Trophoblast cell (in vitro differentiated cells and primary cell): Measurements from ENCODE around the gene SARNP.
"Not testable (repeated sequence)": the region's sequence is repeated elsewhere in the genome, so short reads cannot be mapped to it uniquely, and the experiment has no call there.

Source experiments
- DNase-seq, 2 donors: peaks; one replicate each; pipeline ENCODE4 v3.0.0-alpha.2; 2016
- H2AFZ ChIP-seq: 2 replicates; pipeline ENCODE4 v1.6.1; 2013; ENCODE audit warnings: low read length, moderate library complexity, mild to moderate bottlenecking; ENCODE audit not compliant: insufficient read depth, poor library complexity
- H2AK5ac ChIP-seq: 2 replicates; pipeline ENCODE4 v1.6.1; 2013; ENCODE audit warnings: mild to moderate bottlenecking, low read length
- H2BK120ac ChIP-seq: 2 replicates; pipeline ENCODE4 v1.6.1; 2013; ENCODE audit warnings: low read length, mild to moderate bottlenecking, moderate library complexity; ENCODE audit not compliant: insufficient read depth, poor library complexity
- H2BK12ac ChIP-seq: 2 replicates; pipeline ENCODE4 v1.6.1; 2013; ENCODE audit warnings: mild to moderate bottlenecking, low read length, moderate library complexity
- H2BK5ac ChIP-seq: 2 replicates; pipeline ENCODE4 v1.6.1; 2013; ENCODE audit warnings: low read length, low read depth, moderate library complexity, mild to moderate bottlenecking; ENCODE audit not compliant: poor library complexity
- H3K14ac ChIP-seq: 2 replicates; pipeline ENCODE4 v1.6.1; 2013; ENCODE audit warnings: mild to moderate bottlenecking, low read length
- H3K18ac ChIP-seq: 2 replicates; pipeline ENCODE4 v1.6.1; 2013; ENCODE audit warnings: mild to moderate bottlenecking, low read length
- H3K23ac ChIP-seq: 2 replicates; pipeline ENCODE4 v1.6.1; 2013; ENCODE audit warnings: low read length
- H3K27ac ChIP-seq: 2 replicates; pipeline ENCODE4 v1.5.1; 2013; ENCODE audit warnings: low read depth, mild to moderate bottlenecking, inconsistent platforms, low read length, moderate library complexity
- H3K27me3 ChIP-seq: 2 replicates; pipeline ENCODE4 v1.6.1; 2013; ENCODE audit warnings: inconsistent platforms, mild to moderate bottlenecking, low read length, moderate library complexity; ENCODE audit not compliant: insufficient read depth
- H3K36me3 ChIP-seq, 2 experiments: 1 replicate in 1 of 2; 2 replicates in 1 of 2; pipeline ENCODE4 v1.6.1; 2013; ENCODE audit warnings: low read length in 2 of 2, mild to moderate bottlenecking in 2 of 2, moderate library complexity in 1 of 2; ENCODE audit not compliant: insufficient read depth in 2 of 2, control insufficient read depth in 1 of 2
- H3K4ac ChIP-seq: 2 replicates; pipeline ENCODE4 v1.6.1; 2013; ENCODE audit warnings: low read depth, mild to moderate bottlenecking, low read length, moderate library complexity
- H3K4me1 ChIP-seq, 2 experiments: 1 replicate in 1 of 2; 2 replicates in 1 of 2; pipeline ENCODE4 v1.6.1; 2013; ENCODE audit warnings: low read length in 2 of 2, mild to moderate bottlenecking in 2 of 2, moderate library complexity in 1 of 2; ENCODE audit not compliant: insufficient read depth in 2 of 2, control insufficient read depth in 1 of 2
- H3K4me2 ChIP-seq: 2 replicates; pipeline ENCODE4 v1.6.1; 2013; ENCODE audit warnings: inconsistent platforms, mild to moderate bottlenecking, low read length, moderate library complexity
- H3K4me3 ChIP-seq: 2 replicates; pipeline ENCODE4 v1.5.1; 2013; ENCODE audit warnings: mild to moderate bottlenecking, low read depth, low read length, inconsistent platforms
- H3K79me1 ChIP-seq: one replicate; pipeline ENCODE4 v1.6.1; 2013; ENCODE audit warnings: low read length
- H3K79me2 ChIP-seq: 2 replicates; pipeline ENCODE4 v1.6.1; 2013; ENCODE audit warnings: low read length, mild to moderate bottlenecking; ENCODE audit not compliant: control insufficient read depth, insufficient read depth, poor library complexity
- H3K9ac ChIP-seq: 2 replicates; pipeline ENCODE4 v1.6.1; 2013; ENCODE audit warnings: mild to moderate bottlenecking, low read length
- H3K9me3 ChIP-seq: 2 replicates; pipeline ENCODE4 v1.6.1; 2013; ENCODE audit warnings: low read depth, mild to moderate bottlenecking, control low read depth, inconsistent platforms, low read length; ENCODE audit not compliant: insufficient read depth
- H4K12ac ChIP-seq: 2 replicates; pipeline ENCODE4 v1.6.1; 2013; ENCODE audit warnings: low read depth, mild to moderate bottlenecking, low read length, moderate library complexity
- H4K8ac ChIP-seq: 2 replicates; pipeline ENCODE4 v1.6.1; 2013; ENCODE audit warnings: low read depth, mild to moderate bottlenecking, low read length, moderate library complexity
- H4K91ac ChIP-seq: one replicate; pipeline ENCODE4 v1.6.1; 2013; ENCODE audit warnings: low read depth, mild to moderate bottlenecking, low read length, moderate library complexity
- WGBS: extraction: QIAGEN DNeasy Blood & Tissue Kit; methylation state at CpG from one replicate; pipeline ENCODE4 v1.1.7; 2013; ENCODE audit warnings: missing lambda C conversion rate; ENCODE audit not compliant: insufficient read length, insufficient coverage; ENCODE audit errors: extremely low coverage; 5-methylcytosine and 5-hydroxymethylcytosine counted together

Gene SARNP

GRCh38 chr12:55838361-55838760 is 20.8 kb upstream of the SARNP start:
- Histone ChIP-seq H3K23ac (no peak overlapping the region), H2BK5ac (no peak overlapping the region), H4K12ac (no peak overlapping the region), H3K4me1 (peaks cover 19% of the 10 kb centered on the region in 2 experiments), H3K18ac (no peak overlapping the region), H3K27ac (no peak overlapping the region), H3K27me3 (no peaks in the 10 kb centered on the region), H3K4ac (no peak overlapping the region), H4K91ac (no peak overlapping the region), H2BK120ac (no peak overlapping the region), H3K9ac (no peak overlapping the region), H3K79me2 (peaks cover 4% of the 10 kb centered on the region), H2AK5ac (no peak overlapping the region), H3K79me1 (peaks cover 9% of the 10 kb centered on the region), H3K4me3 (no peak overlapping the region), H3K9me3 (no peaks in the 10 kb centered on the region), H3K36me3 (peaks cover 0 to 2% of the 10 kb centered on the region in 2 experiments), H3K14ac (no peak overlapping the region), H2BK12ac (no peak overlapping the region), H2AFZ (no peak overlapping the region), H4K8ac (no peak overlapping the region), H3K4me2 (no peak overlapping the region)
- WGBS, result no CpG with 5 or more reads among the region's 3 CpGs
- no peak for DNase-seq

GRCh38 chr12:55834400-55834799 is 16.9 kb upstream of the SARNP start:
- not testable (repeated sequence) for H3K9ac ChIP-seq, H3K27ac ChIP-seq, H3K4me2 ChIP-seq, H2AFZ ChIP-seq, DNase-seq, H4K91ac ChIP-seq, H3K79me2 ChIP-seq, H3K23ac ChIP-seq, H2BK12ac ChIP-seq, H2BK120ac ChIP-seq, H3K9me3 ChIP-seq, H3K14ac ChIP-seq, H3K36me3 ChIP-seq, H3K27me3 ChIP-seq, H3K4ac ChIP-seq, H4K8ac ChIP-seq, H3K18ac ChIP-seq, H2AK5ac ChIP-seq, H2BK5ac ChIP-seq, H3K4me3 ChIP-seq, H4K12ac ChIP-seq
- Histone ChIP-seq H3K4me1 (peaks cover 9 to 12% of the 10 kb centered on the region in 2 experiments), H3K79me1 (peaks cover 13% of the 10 kb centered on the region)
- WGBS, result no CpG with 5 or more reads among the region's 6 CpGs

GRCh38 chr12:55833056-55833455 is 15.5 kb upstream of the SARNP start:
- Histone ChIP-seq H3K4ac (no peak overlapping the region), H4K8ac (no peak overlapping the region), H2AK5ac (no peak overlapping the region), H3K4me3 (no peak overlapping the region), H3K4me1 (peaks cover 13 to 15% of the 10 kb centered on the region in 2 experiments), H3K27ac (no peak overlapping the region), H3K36me3 (peaks cover 0 to 2% of the 10 kb centered on the region in 2 experiments), H3K9ac (no peak overlapping the region), H2BK120ac (no peak overlapping the region), H4K12ac (no peak overlapping the region), H3K79me2 (peaks cover 7% of the 10 kb centered on the region), H3K27me3 (no peaks in the 10 kb centered on the region), H3K9me3 (no peaks in the 10 kb centered on the region), H3K4me2 (no peak overlapping the region), H3K14ac (no peak overlapping the region), H3K79me1 (peaks cover 15% of the 10 kb centered on the region), H4K91ac (no peak overlapping the region), H2BK5ac (no peak overlapping the region), H3K18ac (no peak overlapping the region), H2AFZ (no peak overlapping the region), H2BK12ac (no peak overlapping the region), H3K23ac (no peak overlapping the region)
- WGBS, result no CpG with 5 or more reads among the region's 10 CpGs
- no peak for DNase-seq

- H4K12ac ChIP-seq, result peak overlapping the region; percentile 34
- no CpG with 5 or more reads among the region's 1 CpG for WGBS
- peak overlapping the region; percentile 88 for H3K4me2 ChIP-seq
- peak overlapping the region; percentile 11 for H3K4me3 ChIP-seq
- peaks cover 9% of the 10 kb centered on the region for H3K79me2 ChIP-seq
- no peak overlapping the region for H4K8ac ChIP-seq
- H2BK5ac ChIP-seq, result no peak overlapping the region
- no peak overlapping the region for H2AK5ac ChIP-seq
- no peak overlapping the region for H3K18ac ChIP-seq
- peaks cover 15 to 17% of the 10 kb centered on the region in 2 experiments for H3K4me1 ChIP-seq
- no peak overlapping the region for H3K9ac ChIP-seq
- H4K91ac ChIP-seq, result peak overlapping the region; percentile 80
- H3K79me1 ChIP-seq, result peaks cover 15% of the 10 kb centered on the region
- no peak overlapping the region for H2AFZ ChIP-seq
- H3K23ac ChIP-seq, result no peak overlapping the region
- H3K36me3 ChIP-seq, result peaks cover 8 to 9% of the 10 kb centered on the region in 2 experiments
- H3K27ac ChIP-seq, result no peak overlapping the region
- no peak overlapping the region for H2BK120ac ChIP-seq
- H3K9me3 ChIP-seq, result no peaks in the 10 kb centered on the region
- H3K4ac ChIP-seq, result peak overlapping the region; percentile 25
- no peak overlapping the region for H3K14ac ChIP-seq
- no peak overlapping the region for H2BK12ac ChIP-seq
- DNase-seq, result no peak
- no peaks in the 10 kb centered on the region for H3K27me3 ChIP-seq
Observed at GRCh38 chr12:55831447-55831815, 13.9 kb upstream of the SARNP start.
